DOHH2 (cell line): Measurements from ENCODE around the gene DHRS7C.

Source experiments
- CTCF ChIP-seq: fragments of 200-600 bp; sonication (generic); IDR thresholded peaks from one replicate; pipeline ENCODE4 v1.5.1; 2014; ENCODE audit warnings: antibody characterized with exemption, mild to moderate bottlenecking, low read depth, low read length; ENCODE audit not compliant: poor library complexity, severe bottlenecking
- EZH2phosphoT487 ChIP-seq: fragments of 200-600 bp; sonication (generic); IDR thresholded peaks from 2 replicates; pipeline ENCODE4 v1.6.1; 2017; ENCODE audit warnings: borderline replicate concordance, mild to moderate bottlenecking, antibody characterized with exemption, low read length, moderate library complexity, mixed read lengths

GRCh38 chr17:9802697-9803096 lies 11.3 kb upstream of the DHRS7C start:
- TF ChIP-seq CTCF (no peak), EZH2phosphoT487 (no peak)
